IMR-90 (cell line): ENCODE data around the gene MAGEB1. TPM values are rescaled to one million over a fixed set of nuclear protein-coding genes. Genes with fewer than 3 reads are reported as not detected.

ENCODE experiments used
- ATAC-seq: fragments of 200-7000 bp; cut with Tn5 transposase; 2 replicates; pipeline ENCODE4 v1.9.1; 2020; ENCODE audit warnings: low read depth, mild to moderate bottlenecking, moderate library complexity
- Bru-seq: library from RNA; stranded (reverse); fragments of 400-500 nt; gene quantifications from one replicate; lab custom pipeline; 2021; lab: Mats Ljungman, UMichigan
- BruChase-seq, 2 experiments: library from RNA; stranded (reverse); fragments of 400-500 nt; gene quantifications; one replicate each; lab custom pipeline; 2021; lab: Mats Ljungman, UMichigan
- BruUV-seq: library from RNA; stranded (reverse); fragments of 400-500 nt; replicated peaks from 2 replicates; lab custom pipeline; 2021; lab: Mats Ljungman, UMichigan
- CTCF ChIA-PET: fragments of 300-600 bp; formaldehyde crosslinking; extraction: SDS; loops from one replicate; lab custom pipeline; 2021; ENCODE audit warnings: antibody characterized with exemption; lab: Yijun Ruan, JAX
- POLR2A ChIA-PET: fragments of 300-600 bp; sonication (Branson Sonifier 250); formaldehyde crosslinking; loops from one replicate; lab custom pipeline; 2022; ENCODE audit warnings: antibody characterized with exemption; ENCODE audit not compliant: unreplicated experiment; lab: Charles Lee
- DNase-seq: peaks from one replicate; pipeline ENCODE4 v3.0.0; 2013
- H2AFZ ChIP-seq: replicated peaks from 2 replicates; pipeline ENCODE3; 2013; ENCODE audit warnings: low read length, mild to moderate bottlenecking; ENCODE audit not compliant: poor library complexity
- H2AK5ac ChIP-seq: 2 replicates; pipeline ENCODE4 v1.6.1; 2013; ENCODE audit warnings: low read depth, low read length, inconsistent platforms
- H2AK9ac ChIP-seq: replicated peaks from 2 replicates; pipeline ENCODE3; 2013; ENCODE audit warnings: mild to moderate bottlenecking, low read depth, low read length, moderate library complexity; ENCODE audit not compliant: poor library complexity
- H2BK120ac ChIP-seq: 2 replicates; pipeline ENCODE4 v1.6.1; 2013; ENCODE audit warnings: low read depth, low read length, inconsistent platforms
- H2BK15ac ChIP-seq: 3 replicates; pipeline ENCODE4 v1.6.1; 2013; ENCODE audit warnings: low read depth, low read length, inconsistent platforms
- H2BK20ac ChIP-seq: 2 replicates; pipeline ENCODE4 v1.6.1; 2013; ENCODE audit warnings: low read depth, mild to moderate bottlenecking, inconsistent platforms, low read length, moderate library complexity
- H2BK5ac ChIP-seq: 2 replicates; pipeline ENCODE4 v1.6.1; 2013; ENCODE audit warnings: mild to moderate bottlenecking, low read depth, low read length, inconsistent platforms; ENCODE audit not compliant: poor library complexity, severe bottlenecking
- H3K14ac ChIP-seq: replicated peaks from 2 replicates; pipeline ENCODE4 v1.6.1; 2013; ENCODE audit warnings: low read depth, low read length, inconsistent platforms
- H3K18ac ChIP-seq: 2 replicates; pipeline ENCODE4 v1.6.1; 2013; ENCODE audit warnings: low read depth, low read length, control low read depth
- H3K23ac ChIP-seq: 2 replicates; pipeline ENCODE4 v1.6.1; 2013; ENCODE audit warnings: low read depth, low read length, inconsistent platforms
- H3K27ac ChIP-seq: 2 replicates; pipeline ENCODE4 v1.5.1; 2013; ENCODE audit warnings: mild to moderate bottlenecking, control low read depth, low read length; ENCODE audit not compliant: insufficient read depth
- H3K27me3 ChIP-seq: 2 replicates; pipeline ENCODE4 v1.6.1; 2013; ENCODE audit warnings: low read length; ENCODE audit not compliant: control insufficient read depth, insufficient read depth
- H3K36me3 ChIP-seq: 2 replicates; pipeline ENCODE4 v1.6.1; 2013; ENCODE audit warnings: low read length, mixed read lengths; ENCODE audit not compliant: control insufficient read depth, insufficient read depth
- H3K4ac ChIP-seq: 2 replicates; pipeline ENCODE4 v1.6.1; 2013; ENCODE audit warnings: low read depth, low read length, inconsistent platforms
- H3K4me1 ChIP-seq: 2 replicates; pipeline ENCODE4 v1.6.1; 2013; ENCODE audit warnings: low read length, mixed read lengths; ENCODE audit not compliant: control insufficient read depth, insufficient read depth
- H3K4me2 ChIP-seq: 2 replicates; pipeline ENCODE4 v1.6.1; 2013; ENCODE audit warnings: low read depth, mild to moderate bottlenecking, control low read depth, low read length, moderate library complexity
- H3K4me3 ChIP-seq: 2 replicates; pipeline ENCODE4 v1.5.1; 2013; ENCODE audit warnings: low read depth, mild to moderate bottlenecking, control low read depth, low read length, moderate library complexity; ENCODE audit not compliant: insufficient read depth
- H3K56ac ChIP-seq: 2 replicates; pipeline ENCODE4 v1.6.1; 2013; ENCODE audit warnings: low read length, inconsistent platforms; ENCODE audit not compliant: insufficient read depth; ENCODE audit errors: extremely low read depth
- H3K79me1 ChIP-seq, 2 experiments: 2 replicates each; pipeline ENCODE4 v1.6.1; 2013; ENCODE audit warnings: low read length in 2 of 2, inconsistent platforms in 1 of 2, low read depth in 1 of 2
- H3K9ac ChIP-seq: 2 replicates; pipeline ENCODE4 v1.6.1; 2013; ENCODE audit warnings: low read depth, low read length, control low read depth
- H3K9me1 ChIP-seq: 2 replicates; pipeline ENCODE4 v1.6.1; 2013; ENCODE audit warnings: low read length, inconsistent platforms; ENCODE audit not compliant: insufficient read depth
- H3K9me3 ChIP-seq: 2 replicates; pipeline ENCODE4 v1.6.1; 2013; ENCODE audit warnings: low read length; ENCODE audit not compliant: control insufficient read depth, insufficient read depth
- H4K20me1 ChIP-seq: 2 replicates; pipeline ENCODE4 v1.6.1; 2013; ENCODE audit warnings: low read length, inconsistent platforms; ENCODE audit not compliant: insufficient read depth
- H4K5ac ChIP-seq: 2 replicates; pipeline ENCODE4 v1.6.1; 2013; ENCODE audit warnings: mild to moderate bottlenecking, low read depth, low read length, control low read depth
- H4K8ac ChIP-seq, 2 experiments: 2 replicates each; pipeline ENCODE4 v1.6.1; 2013; ENCODE audit warnings: low read depth in 2 of 2, low read length in 2 of 2, control low read depth in 1 of 2, inconsistent platforms in 1 of 2
- H4K91ac ChIP-seq: 2 replicates; pipeline ENCODE4 v1.6.1; 2013; ENCODE audit warnings: low read depth, low read length, inconsistent platforms; ENCODE audit not compliant: insufficient read depth
- BHLHE40 ChIP-seq: fragments of 150-350 bp; IDR thresholded peaks from 2 replicates; pipeline ENCODE4 v1.6.1; 2016; ENCODE audit warnings: mild to moderate bottlenecking, low read depth, low read length
- WGBS, 2 experiments: methylation state at CpG; one replicate each; pipeline versions ENCODE4 v1.1.5 to v1.1.7; 2013; ENCODE audit warnings: missing lambda C conversion rate in 2 of 2; ENCODE audit not compliant: insufficient read length in 1 of 2; ENCODE audit errors: extremely low coverage in 2 of 2; 5-methylcytosine and 5-hydroxymethylcytosine counted together
- dilution Hi-C: fragments of 300-500 bp; cut with HindIII; formaldehyde crosslinking; loops from one replicate; pipeline ENCODE4 v1.14.3; 2018; ENCODE audit warnings: low sequenced_read_pairs; ENCODE audit not compliant: unreplicated experiment
- in situ Hi-C: fragments of 300-500 bp; cut with MboI; formaldehyde crosslinking; loops from 3 replicates; pipeline ENCODE4 v1.14.3; 2019; ENCODE audit warnings: low sequenced_read_pairs, inconsistent platforms, mixed read lengths
- intact Hi-C: fragments of 100-400 bp; cut with micrococcal nuclease; formaldehyde crosslinking; loops from 2 replicates; pipeline ENCODE4 v1.10.0; 2022
- long read RNA-seq: library from polyadenylated mRNA; unstranded; transcript quantifications from one replicate; pipeline ENCODE4 v2.0.0, GENCODE V29; 2021; ENCODE audit not compliant: unreplicated experiment
- polyA plus RNA-seq, 3 experiments: library from polyadenylated mRNA; depleted of rRNA; stranded (reverse); fragments of >200 nt; gene quantifications; 2 replicates each; pipeline ENCODE4 v1.2.3, GENCODE V29; 2012; ENCODE audit warnings: low replicate concordance in 1 of 3
- total RNA-seq: library from RNA; depleted of rRNA; stranded (reverse); fragments of >200 nt; gene quantifications from 2 replicates; pipeline ENCODE4 v1.2.3, GENCODE V29; 2012; rRNA removed

Gene MAGEB1, protein sequence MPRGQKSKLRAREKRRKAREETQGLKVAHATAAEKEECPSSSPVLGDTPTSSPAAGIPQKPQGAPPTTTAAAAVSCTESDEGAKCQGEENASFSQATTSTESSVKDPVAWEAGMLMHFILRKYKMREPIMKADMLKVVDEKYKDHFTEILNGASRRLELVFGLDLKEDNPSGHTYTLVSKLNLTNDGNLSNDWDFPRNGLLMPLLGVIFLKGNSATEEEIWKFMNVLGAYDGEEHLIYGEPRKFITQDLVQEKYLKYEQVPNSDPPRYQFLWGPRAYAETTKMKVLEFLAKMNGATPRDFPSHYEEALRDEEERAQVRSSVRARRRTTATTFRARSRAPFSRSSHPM
- not detected in 2 replicates for total RNA-seq
- not detected in 2 replicates for polyA plus RNA-seq (2012; rRNA removed)
- not detected in 2 replicates for polyA plus RNA-seq (2012; cell fraction: cytosol; rRNA removed)
- not detected in 2 replicates for polyA plus RNA-seq (2012; cell fraction: nucleus; rRNA removed; ENCODE audit: low replicate concordance)
- not detected for Bru-seq, nascent RNA
- not detected for BruChase-seq, experiment 1, labeled RNA remaining after a 6-hour chase
- not detected for BruChase-seq, experiment 2, labeled RNA remaining after a 2-hour chase
- long read RNA-seq = 0 reads

GRCh38 chrX:30246769-30247489 is at the start of gene MAGEB1:
Gene MAGEB1, plus strand, starts transcription at chrX:30247146. Its CDS starts 3,348 bp downstream, at chrX:30250494.
- Histone ChIP-seq H2AFZ (no peak within 1 kb of the TSS), H4K91ac (no peak within 1 kb of the TSS), H2AK5ac (no peak within 1 kb of the TSS), H3K27me3 (peaks cover 2% of the 10 kb centered on the region), H3K9me1 (no peaks in the 10 kb centered on the region), H3K14ac (no peak within 1 kb of the TSS), H3K79me1 (no peaks in the 10 kb centered on the region), H4K20me1 (no peaks in the 10 kb centered on the region), H3K56ac (no peak within 1 kb of the TSS), H4K5ac (no peak within 1 kb of the TSS), H3K23ac (no peak within 1 kb of the TSS), H3K4me1 (no peaks in the 10 kb centered on the region), H2BK20ac (no peak within 1 kb of the TSS), H3K4me3 (no peak within 1 kb of the TSS), H2BK120ac (no peak within 1 kb of the TSS), H3K4ac (no peak within 1 kb of the TSS), H4K8ac (no peak within 1 kb of the TSS), H3K4me2 (no peak within 1 kb of the TSS), H2AK9ac (no peak within 1 kb of the TSS), H3K9me3 (no peaks in the 10 kb centered on the region), H3K36me3 (no peaks in the 10 kb centered on the region), H2BK15ac (no peak within 1 kb of the TSS), H3K18ac (no peak within 1 kb of the TSS), H2BK5ac (no peak within 1 kb of the TSS), H3K27ac (no peak within 1 kb of the TSS), H3K9ac (no peak within 1 kb of the TSS)
- intact Hi-C loops (no loop called here), dilution Hi-C loops (no loop called here), in situ Hi-C loops (no loop called here)
- no peak for TF ChIP-seq BHLHE40
- DNase-seq (no peak), ATAC-seq (no peak)
- CTCF ChIA-PET = interaction anchor here (0.6 kb wide), 1 partner anchor 328 kb away, joined by 3 read pairs; no protein-coding TSS in a partner anchor
- no TSS peak for BruUV-seq
- POLR2A ChIA-PET = no interaction called here
- WGBS, 2 experiments = 87% methylated on average over 18 of the region's 38 CpGs; no CpG with 5 or more reads in 1 of the 2 experiments
